Naive thymus-derived CD4-positive, alpha-beta T cell (primary cell): ENCODE data around the gene LGALS9C. TPM values are rescaled to one million over a fixed set of nuclear protein-coding genes. Genes with fewer than 3 reads are reported as not detected.
"Not testable (repeated sequence)": the region's sequence is repeated elsewhere in the genome, so short reads cannot be mapped to it uniquely, and the experiment has no call there.

Experiments used
- ATAC-seq: fragments of 150-1000 bp; cut with Tn5 transposase; 2 replicates; pipeline ENCODE4 v1.10.0; 2021; ENCODE audit warnings: mild to moderate bottlenecking, moderate library complexity
- CTCF ChIA-PET: fragments of 350-600 bp; sonication (Branson Sonifier 250); formaldehyde crosslinking; loops from one replicate; lab custom pipeline; 2021; ENCODE audit warnings: antibody characterized with exemption; lab: Charles Lee
- POLR2A ChIA-PET: fragments of 350-600 bp; sonication (Branson Sonifier 250); formaldehyde crosslinking; loops from one replicate; lab custom pipeline; 2021; ENCODE audit warnings: antibody characterized with exemption, inconsistent platforms; lab: Charles Lee
- DNase-seq, 9 donors: peaks; one replicate each; pipeline versions ENCODE4 v3.0.0 to v3.0.0-alpha.2; 2020 to 2022; ENCODE audit warnings: mixed read lengths in 1 of 9
- H3K27ac ChIP-seq: one replicate; pipeline ENCODE4 v1.7.0; 2013; ENCODE audit warnings: mild to moderate bottlenecking, low read depth, low read length, moderate library complexity
- H3K27me3 ChIP-seq, 2 donors: one replicate each; pipeline ENCODE4 v1.7.0; 2013; ENCODE audit warnings: low read length in 2 of 2, mild to moderate bottlenecking in 2 of 2, moderate library complexity in 2 of 2; ENCODE audit not compliant: control insufficient read depth in 2 of 2, insufficient read depth in 2 of 2
- H3K36me3 ChIP-seq, 3 experiments: 1 replicate in 2 of 3; 2 replicates in 1 of 3; pipeline ENCODE4 v1.7.0; 2013; ENCODE audit warnings: low read length in 3 of 3, mild to moderate bottlenecking in 3 of 3, moderate library complexity in 1 of 3; ENCODE audit not compliant: insufficient read depth in 3 of 3, control insufficient read depth in 2 of 3
- H3K4me1 ChIP-seq, 2 donors: one replicate each; pipeline ENCODE4 v1.7.0; 2013; ENCODE audit warnings: low read length in 2 of 2, mild to moderate bottlenecking in 2 of 2, moderate library complexity in 1 of 2; ENCODE audit not compliant: control insufficient read depth in 2 of 2, insufficient read depth in 2 of 2
- H3K4me3 ChIP-seq: 2 replicates; pipeline ENCODE4 v1.7.0; 2013; ENCODE audit warnings: mild to moderate bottlenecking, low read length
- H3K9me3 ChIP-seq, 3 experiments: 1 replicate in 2 of 3; 2 replicates in 1 of 3; pipeline ENCODE4 v1.7.0; 2013; ENCODE audit warnings: low read length in 3 of 3; ENCODE audit not compliant: control insufficient read depth in 2 of 3
- H3K27ac Mint-ChIP-seq, 9 donors: one replicate each; pipeline ENCODE4 v1.8.0; 2020 to 2022; ENCODE audit warnings: mixed read lengths in 9 of 9, mild to moderate bottlenecking in 8 of 9, moderate library complexity in 5 of 9, inconsistent platforms in 2 of 9
- H3K27me3 Mint-ChIP-seq, 5 donors: one replicate each; pipeline ENCODE4 v1.8.0; 2021 to 2022; ENCODE audit warnings: mixed read lengths in 5 of 5, mild to moderate bottlenecking in 1 of 5
- H3K36me3 Mint-ChIP-seq, 5 donors: one replicate each; pipeline ENCODE4 v1.8.0; 2020 to 2022; ENCODE audit warnings: mixed read lengths in 5 of 5, mild to moderate bottlenecking in 3 of 5, inconsistent platforms in 1 of 5
- H3K4me1 Mint-ChIP-seq, 7 donors: one replicate each; pipeline ENCODE4 v1.8.0; 2020 to 2022; ENCODE audit warnings: mixed read lengths in 7 of 7, mild to moderate bottlenecking in 3 of 7, inconsistent platforms in 1 of 7
- H3K4me3 Mint-ChIP-seq, 10 donors: one replicate each; pipeline ENCODE4 v1.8.0; 2020 to 2022; ENCODE audit warnings: mild to moderate bottlenecking in 10 of 10, mixed read lengths in 10 of 10, moderate library complexity in 6 of 10, inconsistent platforms in 2 of 10
- H3K9me3 Mint-ChIP-seq, 11 donors: one replicate each; pipeline ENCODE4 v1.8.0; 2020 to 2022; ENCODE audit warnings: mixed read lengths in 11 of 11, mild to moderate bottlenecking in 4 of 11, inconsistent platforms in 1 of 11, moderate library complexity in 1 of 11
- intact Hi-C, 2 donors: fragments of 100-400 bp; cut with micrococcal nuclease; formaldehyde crosslinking; loops; one replicate each; pipeline ENCODE4 v1.15.1; 2023
- polyA plus RNA-seq, 2 donors: library from polyadenylated mRNA; unstranded; fragments of 300-500 nt; fragmentation: Illumina TruSeq; gene quantifications; one replicate each; pipeline ENCODE4 v1.2.3, GENCODE V29; 2021
- total RNA-seq, 6 experiments: library from RNA in 5 of 6; stranded (reverse) in 5 of 6; gene quantifications; 1 replicate in 5 of 6; 2 replicates in 1 of 6; pipeline ENCODE4 v1.2.3 and lab custom pipeline; 2021 to 2026

Gene LGALS9C
- total and polyA plus RNA-seq, 7 experiments from 2014 or later = 0.24 to 1.4 (median 0.80) TPM; not detected in 3

DNA sequence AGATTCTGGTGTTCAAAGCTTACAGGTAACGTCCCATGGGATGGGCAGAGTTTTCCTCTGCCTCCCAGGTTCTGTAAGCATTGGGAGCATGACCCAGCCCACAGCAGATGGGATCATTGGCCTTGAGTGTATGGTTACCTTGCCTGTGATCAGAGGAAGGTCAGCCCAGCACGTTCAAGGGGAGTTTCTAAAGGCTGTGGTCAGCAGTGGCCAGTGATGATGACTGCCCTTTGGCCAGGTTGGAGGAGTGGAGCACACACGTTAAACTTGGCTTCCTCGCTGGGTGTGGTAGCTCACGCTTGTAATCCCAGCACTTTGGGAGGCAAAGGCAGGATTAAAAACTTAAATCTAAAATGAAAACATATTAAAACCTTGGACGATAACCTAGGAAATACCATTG, 51.8 kb downstream of the LGALS9C start:
- DNase-seq, H3K27ac ChIP-seq, ATAC-seq, H3K4me1 ChIP-seq, H3K4me1 Mint-ChIP-seq, H3K36me3 ChIP-seq, CTCF ChIA-PET, POLR2A ChIA-PET, H3K27ac Mint-ChIP-seq, H3K9me3 ChIP-seq, H3K27me3 ChIP-seq, H3K4me3 Mint-ChIP-seq, intact Hi-C loops, H3K27me3 Mint-ChIP-seq, H3K4me3 ChIP-seq, H3K9me3 Mint-ChIP-seq: not testable (repeated sequence)
- H3K36me3 Mint-ChIP-seq = peaks cover 0 to 15% (median 5%) of the 10 kb centered on the region in 5 donors

DNA sequence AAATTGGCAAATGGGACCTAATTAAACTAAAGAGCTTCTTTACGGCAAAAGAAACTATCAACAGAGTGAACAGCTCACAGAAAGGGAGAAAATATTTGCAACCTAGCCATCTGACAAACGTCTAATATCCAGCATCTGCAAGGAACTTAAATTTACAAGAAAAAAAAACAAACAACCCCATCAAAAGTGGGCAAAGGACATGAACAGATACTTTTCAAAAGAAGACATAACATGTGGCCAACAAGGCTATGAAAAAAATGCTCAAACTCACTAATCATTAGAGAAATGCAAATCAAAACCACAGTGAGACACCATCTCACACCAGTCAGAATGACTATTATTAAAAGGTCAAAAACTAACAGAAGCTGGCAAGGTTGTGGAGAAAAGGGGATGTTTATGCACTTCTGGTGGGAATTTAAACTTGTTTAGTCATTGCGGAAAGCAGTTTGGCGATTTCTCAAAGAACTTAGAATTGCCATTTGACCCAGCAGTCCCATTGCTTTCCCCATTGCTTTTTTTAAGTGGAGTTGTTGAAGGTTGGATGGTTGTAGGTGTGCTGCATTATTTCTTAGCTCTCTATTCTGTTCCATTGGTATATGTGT, 52.4 kb downstream of the LGALS9C start:
- H3K27ac Mint-ChIP-seq, H3K27ac ChIP-seq, H3K4me3 Mint-ChIP-seq, H3K27me3 Mint-ChIP-seq, H3K4me1 ChIP-seq, CTCF ChIA-PET, H3K9me3 Mint-ChIP-seq, H3K27me3 ChIP-seq, H3K9me3 ChIP-seq, H3K4me3 ChIP-seq, ATAC-seq, DNase-seq, H3K4me1 Mint-ChIP-seq, POLR2A ChIA-PET, H3K36me3 ChIP-seq, intact Hi-C loops: not testable (repeated sequence)
- H3K36me3 Mint-ChIP-seq = peaks cover 0 to 15% (median 4%) of the 10 kb centered on the region in 5 donors

DNA sequence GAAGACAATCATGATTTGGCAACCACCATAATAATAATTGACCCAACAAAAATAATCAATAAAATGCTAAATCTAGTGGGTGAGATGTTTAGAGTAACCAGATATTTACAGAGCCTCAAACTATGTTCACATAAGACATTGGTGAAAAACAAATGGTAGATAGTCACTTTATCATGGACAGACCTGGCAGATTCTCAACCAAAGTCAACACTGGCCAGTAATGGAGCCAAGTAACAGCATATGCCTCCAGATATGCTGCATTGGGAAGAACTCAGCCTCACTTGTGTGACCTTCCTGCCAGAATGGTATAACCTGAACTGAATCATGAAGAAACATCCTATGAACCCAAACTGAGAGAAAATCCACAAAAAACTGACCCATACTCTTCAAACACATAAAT, 53.8 kb downstream of the LGALS9C start:
- H3K9me3 ChIP-seq, H3K27ac ChIP-seq, H3K27me3 ChIP-seq, ATAC-seq, H3K4me3 ChIP-seq, H3K4me3 Mint-ChIP-seq, H3K4me1 ChIP-seq, DNase-seq, intact Hi-C loops, H3K4me1 Mint-ChIP-seq, H3K27me3 Mint-ChIP-seq, H3K27ac Mint-ChIP-seq, CTCF ChIA-PET, H3K9me3 Mint-ChIP-seq, H3K36me3 ChIP-seq, POLR2A ChIA-PET: not testable (repeated sequence)
- H3K36me3 Mint-ChIP-seq = peaks cover 0 to 15% (median 4%) of the 10 kb centered on the region in 5 donors

DNA sequence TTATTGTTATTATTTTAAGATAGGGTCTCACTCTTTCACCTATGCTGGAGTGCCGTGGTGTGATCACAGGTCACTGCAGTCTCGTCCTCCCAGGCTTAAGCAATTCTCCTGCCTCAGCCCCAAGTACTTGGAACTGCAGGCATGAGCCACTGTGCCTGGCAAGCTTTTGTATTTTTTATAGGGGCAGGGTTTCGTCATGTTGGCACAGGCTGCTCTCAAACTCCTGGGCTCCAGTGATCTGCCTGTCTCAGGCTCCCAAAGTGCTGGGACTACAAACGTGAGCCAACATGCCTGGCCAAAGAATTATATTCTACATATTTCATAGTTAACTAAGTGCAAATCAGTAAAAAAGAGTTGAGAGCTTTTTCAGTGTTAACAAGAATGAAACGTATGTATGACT, 65.6 kb downstream of the LGALS9C start:
- H3K9me3 Mint-ChIP-seq, H3K27ac Mint-ChIP-seq, CTCF ChIA-PET, H3K4me3 ChIP-seq, intact Hi-C loops, POLR2A ChIA-PET, H3K4me1 ChIP-seq, H3K27me3 ChIP-seq, H3K4me3 Mint-ChIP-seq, ATAC-seq, H3K27ac ChIP-seq, H3K36me3 ChIP-seq, H3K4me1 Mint-ChIP-seq, H3K9me3 ChIP-seq, DNase-seq, H3K27me3 Mint-ChIP-seq: not testable (repeated sequence)
- H3K36me3 Mint-ChIP-seq = peaks cover 0 to 13% (median 9%) of the 10 kb centered on the region in 5 donors

DNA sequence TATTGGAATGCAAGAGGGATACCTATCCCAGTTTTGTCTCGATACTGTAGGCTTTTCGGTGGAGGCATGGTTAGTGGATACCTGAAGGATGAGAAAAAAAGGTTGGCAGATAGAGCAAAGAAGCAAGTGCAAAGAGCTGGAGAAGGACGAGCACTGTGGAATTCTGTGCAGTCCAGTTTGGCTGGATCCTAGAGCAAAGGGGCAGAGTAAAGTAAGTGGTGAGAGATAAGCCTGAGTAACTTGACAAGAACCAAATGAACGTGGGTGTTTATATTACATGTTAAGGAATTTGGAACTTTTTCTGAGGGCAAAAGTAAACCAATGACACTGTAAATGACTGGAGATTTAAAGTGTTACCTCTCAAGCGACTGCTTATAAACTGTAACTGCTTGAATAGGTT, 66.3 kb downstream of the LGALS9C start:
- peaks cover 0 to 13% (median 8%) of the 10 kb centered on the region in 5 donors for H3K36me3 Mint-ChIP-seq
- H3K27me3 ChIP-seq, H3K27ac ChIP-seq, ATAC-seq, H3K9me3 ChIP-seq, DNase-seq, H3K9me3 Mint-ChIP-seq, H3K4me1 ChIP-seq, H3K4me3 ChIP-seq, H3K4me3 Mint-ChIP-seq, POLR2A ChIA-PET, H3K36me3 ChIP-seq, H3K27me3 Mint-ChIP-seq, H3K27ac Mint-ChIP-seq, H3K4me1 Mint-ChIP-seq, CTCF ChIA-PET, intact Hi-C loops: not testable (repeated sequence)

Other genes starting within 250 kb of the LGALS9C start
- gene FLII, start 218.1 kb upstream of the LGALS9C start, total RNA-seq = 100 to 1,000 TPM; 253 to 348 (median 303) TPM
- gene FLII, start 218.1 kb upstream of the LGALS9C start, polyA plus RNA-seq = 100 to 1,000 TPM in 1 of 2 donors, 10 to 100 TPM in 1; 93.1 to 198 TPM
- 10 to 100 TPM in 4 of 5 experiments, 1 to 10 TPM in 1; 6.5 to 22.5 (median 15.1) TPM for gene MIEF2, start 216.1 kb upstream of the LGALS9C start, total RNA-seq
- 10 to 100 TPM; 11.3 to 19.6 TPM for gene MIEF2, start 216.1 kb upstream of the LGALS9C start, polyA plus RNA-seq
- gene TOP3A, start 161.8 kb upstream of the LGALS9C start, total RNA-seq = 10 to 100 TPM; 39.0 to 74.9 (median 43.6) TPM
- gene TOP3A, start 161.8 kb upstream of the LGALS9C start, polyA plus RNA-seq = 10 to 100 TPM; 13.7 to 30.8 TPM
- gene SMCR8, start 161.5 kb upstream of the LGALS9C start, total RNA-seq = 10 to 100 TPM; 29.0 to 61.7 (median 52.1) TPM
- gene SMCR8, start 161.5 kb upstream of the LGALS9C start, polyA plus RNA-seq = 1 to 10 TPM; 5.2 to 8.0 TPM
- 10 to 100 TPM in 4 of 5 experiments, 1 to 10 TPM in 1; 7.5 to 44.0 (median 14.7) TPM for gene SHMT1, start 113.2 kb upstream of the LGALS9C start, total RNA-seq
- gene SHMT1, start 113.2 kb upstream of the LGALS9C start, polyA plus RNA-seq = 10 to 100 TPM; 24.8 to 25.8 TPM
- not detected for gene EVPLL, start 99.0 kb upstream of the LGALS9C start, total RNA-seq
- under 1 TPM in 1 of 2 donors, not detected in 1; 0.46 TPM for gene EVPLL, start 99.0 kb upstream of the LGALS9C start, polyA plus RNA-seq
- gene TBC1D28, start 167.6 kb downstream of the LGALS9C start, total RNA-seq = not detected
- gene TBC1D28, start 167.6 kb downstream of the LGALS9C start, polyA plus RNA-seq = not detected
- gene FOXO3B, start 205.5 kb downstream of the LGALS9C start, total RNA-seq = 1 to 10 TPM; 3.8 to 9.6 (median 5.3) TPM
- 1 to 10 TPM; 2.4 to 3.8 TPM for gene FOXO3B, start 205.5 kb downstream of the LGALS9C start, polyA plus RNA-seq